HCT116 (cell line): ENCODE results near the gene SLAMF1. TPM values are rescaled to one million over a fixed set of nuclear protein-coding genes. Genes with fewer than 3 reads are reported as not detected.

ENCODE experiments used
- ATAC-seq: fragments of 200-7000 bp; cut with Tn5 transposase; 2 replicates; pipeline ENCODE4 v1.9.1; 2020; ENCODE audit warnings: mild to moderate bottlenecking, moderate library complexity
- BruUV-seq: library from RNA; stranded (reverse); fragments of 400-500 nt; replicated peaks from 2 replicates; lab custom pipeline; 2021; lab: Mats Ljungman, UMichigan
- CTCF ChIA-PET: fragments of 300-600 bp; sonication (Branson Sonifier 250); formaldehyde crosslinking; loops from one replicate; lab custom pipeline; 2021; ENCODE audit warnings: antibody characterized with exemption; lab: Charles Lee
- POLR2A ChIA-PET: fragments of 300-600, 350-600 bp; sonication (Branson Sonifier 250); formaldehyde crosslinking; loops from one replicate; lab custom pipeline; 2021; ENCODE audit warnings: antibody characterized with exemption; lab: Charles Lee
- RAD21 ChIA-PET, 2 experiments: fragments of 300-600 bp; sonication (Branson Sonifier 250); formaldehyde crosslinking; loops; one replicate each; lab custom pipeline; 2023; ENCODE audit warnings: low total read pairs in 2 of 2; ENCODE audit not compliant: uncharacterized antibody in 2 of 2, unreplicated experiment in 2 of 2, low non-redundant PET in 1 of 2; lab: Charles Lee
- DNase-seq: peaks from one replicate; pipeline ENCODE4 v3.0.0-alpha.2; 2010; ENCODE audit warnings: low read depth, low spot score
- H2AFZ ChIP-seq: fragments of 200-600 bp; shearing (Covaris generic), sonication (generic); 2 replicates; pipeline ENCODE4 v1.6.1; 2017; ENCODE audit warnings: low read depth, mixed run types, mixed read lengths, antibody characterized with exemption, low read length; ENCODE audit not compliant: poor library complexity, severe bottlenecking
- H3K27ac ChIP-seq: 2 replicates; pipeline ENCODE4 v1.5.1; 2012; ENCODE audit warnings: low read depth, low read length
- H3K27me3 ChIP-seq: fragments of 200-600 bp; sonication (generic); 2 replicates; pipeline ENCODE4 v1.6.1; 2016; ENCODE audit warnings: mixed run types, low read length, mixed read lengths; ENCODE audit not compliant: insufficient read depth
- H3K36me3 ChIP-seq, 2 experiments: fragments of 200-500 bp in 1 of 2; fragments of 200-600 bp in 1 of 2; sonication (Bioruptor generic) in 1 of 2; sonication (generic) in 1 of 2; 2 replicates each; pipeline versions ENCODE4 v1.5.1 to v1.6.1; 2014 to 2016; ENCODE audit warnings: low read length in 2 of 2, inconsistent platforms in 1 of 2, mixed read lengths in 1 of 2, mixed run types in 1 of 2; ENCODE audit not compliant: insufficient read depth in 2 of 2, control insufficient read depth in 1 of 2
- H3K4me1 ChIP-seq, 2 experiments: fragments of 200-600 bp in 1 of 2; sonication (generic) in 1 of 2; 2 replicates each; pipeline versions ENCODE4 v1.5.1 to v1.6.1; 2012 to 2017; ENCODE audit warnings: low read length in 2 of 2, inconsistent platforms in 1 of 2, mild to moderate bottlenecking in 1 of 2, mixed read lengths in 1 of 2, mixed run types in 1 of 2, moderate library complexity in 1 of 2; ENCODE audit not compliant: insufficient read depth in 2 of 2, control insufficient read depth in 1 of 2
- H3K4me2 ChIP-seq: fragments of 200-600 bp; sonication (generic); 2 replicates; pipeline ENCODE4 v1.6.1; 2017; ENCODE audit warnings: mixed run types, low read length, mixed read lengths
- H3K4me3 ChIP-seq, 2 experiments: fragments of 200-600 bp in 1 of 2; sonication (generic) in 1 of 2; replicated peaks in 1 of 2; 2 replicates each; pipeline ENCODE4 v1.5.1; 2011 to 2016; ENCODE audit warnings: low read length in 2 of 2, control low read depth in 1 of 2, low read depth in 1 of 2, mild to moderate bottlenecking in 1 of 2, mixed read lengths in 1 of 2, mixed run types in 1 of 2
- H3K79me2 ChIP-seq: fragments of 200-600 bp; sonication (generic); 2 replicates; pipeline ENCODE4 v1.6.1; 2017; ENCODE audit warnings: mild to moderate bottlenecking, mixed run types, low read length, moderate library complexity, mixed read lengths; ENCODE audit not compliant: insufficient read depth
- H3K9ac ChIP-seq: fragments of 200-600 bp; sonication (generic); 2 replicates; pipeline ENCODE4 v1.6.1; 2016; ENCODE audit warnings: low read length, mixed read lengths
- H3K9me2 ChIP-seq: fragments of 200-600 bp; sonication (generic), shearing (Covaris generic); 2 replicates; pipeline ENCODE4 v1.6.1; 2017; ENCODE audit warnings: mixed run types, mild to moderate bottlenecking, moderate library complexity; ENCODE audit not compliant: insufficient read depth
- H3K9me3 ChIP-seq, 2 experiments: fragments of 200-500 bp in 1 of 2; fragments of 200-600 bp in 1 of 2; sonication (Bioruptor generic) in 1 of 2; sonication (generic) in 1 of 2; 2 replicates each; pipeline ENCODE4 v1.6.1; 2014 to 2017; ENCODE audit warnings: low read length in 2 of 2, mixed read lengths in 2 of 2, inconsistent platforms in 1 of 2, low read depth in 1 of 2, mild to moderate bottlenecking in 1 of 2, mixed run types in 1 of 2, moderate library complexity in 1 of 2; ENCODE audit not compliant: control insufficient read depth in 1 of 2, insufficient read depth in 1 of 2
- H4K20me1 ChIP-seq: fragments of 200-600 bp; sonication (generic), shearing (Covaris generic); 2 replicates; pipeline ENCODE4 v1.6.1; 2017; ENCODE audit warnings: mixed run types, mild to moderate bottlenecking, moderate library complexity; ENCODE audit not compliant: insufficient read depth
- CBX3 ChIP-seq: IDR thresholded peaks from 2 replicates; pipeline ENCODE4 v1.6.1; 2012; ENCODE audit warnings: low read depth
- CEBPB ChIP-seq: IDR thresholded peaks from 2 replicates; pipeline ENCODE4 v1.6.1; 2012; ENCODE audit warnings: low read depth
- EGR1 ChIP-seq: IDR thresholded peaks from 2 replicates; pipeline ENCODE4 v1.6.1; 2012; ENCODE audit warnings: low read depth
- ELF1 ChIP-seq: IDR thresholded peaks from 2 replicates; pipeline ENCODE4 v1.6.1; 2012; ENCODE audit warnings: low read depth, borderline replicate concordance
- EZH2 ChIP-seq: fragments of 200-600 bp; sonication (generic); IDR thresholded peaks from 2 replicates; pipeline ENCODE4 v1.6.1; 2017; ENCODE audit warnings: antibody characterized with exemption, mixed run types
- EZH2phosphoT487 ChIP-seq: fragments of 200-600 bp; IDR thresholded peaks from 2 replicates; pipeline ENCODE4 v1.6.1; 2018; ENCODE audit warnings: antibody characterized with exemption, borderline replicate concordance
- FOSL1 ChIP-seq: IDR thresholded peaks from 2 replicates; pipeline ENCODE4 v1.6.1; 2012; ENCODE audit warnings: low read depth
- POLR2A ChIP-seq: IDR thresholded peaks from 2 replicates; pipeline ENCODE4 v1.7.0; 2011; ENCODE audit warnings: borderline replicate concordance; ENCODE audit not compliant: insufficient read depth, insufficient read length; ENCODE audit errors: extremely low read depth
- POLR2AphosphoS5 ChIP-seq: IDR thresholded peaks from 2 replicates; pipeline ENCODE4 v1.6.1; 2011; ENCODE audit warnings: mild to moderate bottlenecking, low read depth, low read length, moderate library complexity
- RAD21 ChIP-seq: IDR thresholded peaks from 2 replicates; pipeline ENCODE4 v1.6.1; 2012; ENCODE audit warnings: low read depth, mild to moderate bottlenecking
- REST ChIP-seq: IDR thresholded peaks from 2 replicates; pipeline ENCODE4 v1.6.1; 2012; ENCODE audit warnings: low read depth
- SIN3A ChIP-seq: IDR thresholded peaks from 2 replicates; pipeline ENCODE4 v1.6.1; 2012; ENCODE audit warnings: low read depth
- SP1 ChIP-seq: IDR thresholded peaks from 2 replicates; pipeline ENCODE4 v1.6.1; 2012; ENCODE audit warnings: low read depth
- SRF ChIP-seq: IDR thresholded peaks from 2 replicates; pipeline ENCODE4 v1.6.1; 2012; ENCODE audit warnings: low read depth
- TCF7L2 ChIP-seq: IDR thresholded peaks from 2 replicates; pipeline ENCODE4 v1.7.0; 2011; ENCODE audit warnings: borderline replicate concordance, inconsistent platforms; ENCODE audit not compliant: insufficient read depth, insufficient read length; ENCODE audit errors: extremely low read depth
- YY1 ChIP-seq: IDR thresholded peaks from 2 replicates; pipeline ENCODE4 v1.6.1; 2011; ENCODE audit warnings: low read length, low read depth, moderate library complexity, mild to moderate bottlenecking; ENCODE audit not compliant: insufficient replicate concordance; ENCODE audit errors: extremely low read depth
- ZFX ChIP-seq: fragments of 450-650 bp; IDR thresholded peaks from 2 replicates; pipeline ENCODE4 v1.6.1; 2017
- ZNF274 ChIP-seq: fragments of 200-500 bp; sonication (Bioruptor generic); IDR thresholded peaks from 2 replicates; pipeline ENCODE4 v1.6.1; 2014; ENCODE audit warnings: mild to moderate bottlenecking, low read depth, low read length, inconsistent platforms
- intact Hi-C: fragments of 100-400 bp; cut with micrococcal nuclease; formaldehyde crosslinking; loops from 2 replicates; pipeline ENCODE4 v1.10.0; 2022
- total RNA-seq: library from RNA; stranded (reverse); gene quantifications from one replicate; pipeline ENCODE4 v1.2.1, GENCODE V29; 2021; ENCODE audit not compliant: unreplicated experiment
- TF ChIP-seq, protein P1 (sequence below): IDR thresholded peaks from 2 replicates; pipeline ENCODE4 v1.6.1; 2012
- TF ChIP-seq, protein P2 (sequence below): IDR thresholded peaks from 2 replicates; pipeline ENCODE4 v1.6.1; 2011; ENCODE audit warnings: mild to moderate bottlenecking, low read length, moderate library complexity; ENCODE audit not compliant: insufficient replicate concordance; ENCODE audit errors: extremely low read depth
- TF ChIP-seq, protein P3 (sequence below): IDR thresholded peaks from 2 replicates; pipeline ENCODE4 v1.6.1; 2012

The SLAMF1 gene
- total RNA-seq, 1 experiment from 2014 or later: 0.30 TPM

- TF ChIP-seq, protein P1, sequence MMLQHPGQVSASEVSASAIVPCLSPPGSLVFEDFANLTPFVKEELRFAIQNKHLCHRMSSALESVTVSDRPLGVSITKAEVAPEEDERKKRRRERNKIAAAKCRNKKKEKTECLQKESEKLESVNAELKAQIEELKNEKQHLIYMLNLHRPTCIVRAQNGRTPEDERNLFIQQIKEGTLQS: no peak
- TF ChIP-seq, protein P2, sequence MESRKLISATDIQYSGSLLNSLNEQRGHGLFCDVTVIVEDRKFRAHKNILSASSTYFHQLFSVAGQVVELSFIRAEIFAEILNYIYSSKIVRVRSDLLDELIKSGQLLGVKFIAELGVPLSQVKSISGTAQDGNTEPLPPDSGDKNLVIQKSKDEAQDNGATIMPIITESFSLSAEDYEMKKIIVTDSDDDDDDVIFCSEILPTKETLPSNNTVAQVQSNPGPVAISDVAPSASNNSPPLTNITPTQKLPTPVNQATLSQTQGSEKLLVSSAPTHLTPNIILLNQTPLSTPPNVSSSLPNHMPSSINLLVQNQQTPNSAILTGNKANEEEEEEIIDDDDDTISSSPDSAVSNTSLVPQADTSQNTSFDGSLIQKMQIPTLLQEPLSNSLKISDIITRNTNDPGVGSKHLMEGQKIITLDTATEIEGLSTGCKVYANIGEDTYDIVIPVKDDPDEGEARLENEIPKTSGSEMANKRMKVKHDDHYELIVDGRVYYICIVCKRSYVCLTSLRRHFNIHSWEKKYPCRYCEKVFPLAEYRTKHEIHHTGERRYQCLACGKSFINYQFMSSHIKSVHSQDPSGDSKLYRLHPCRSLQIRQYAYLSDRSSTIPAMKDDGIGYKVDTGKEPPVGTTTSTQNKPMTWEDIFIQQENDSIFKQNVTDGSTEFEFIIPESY: no peak
- TF ChIP-seq ZFX: no peak
- no peak for TF ChIP-seq SP1
- no peak for TF ChIP-seq TCF7L2
- TF ChIP-seq CEBPB: no peak
- no peak for TF ChIP-seq CBX3
- no peak for TF ChIP-seq FOSL1
- TF ChIP-seq, all 23 proteins: peak for 0
Observed at GRCh38 chr1:160657250-160657781, 10.5 kb upstream of the SLAMF1 start (continued).

DNA sequence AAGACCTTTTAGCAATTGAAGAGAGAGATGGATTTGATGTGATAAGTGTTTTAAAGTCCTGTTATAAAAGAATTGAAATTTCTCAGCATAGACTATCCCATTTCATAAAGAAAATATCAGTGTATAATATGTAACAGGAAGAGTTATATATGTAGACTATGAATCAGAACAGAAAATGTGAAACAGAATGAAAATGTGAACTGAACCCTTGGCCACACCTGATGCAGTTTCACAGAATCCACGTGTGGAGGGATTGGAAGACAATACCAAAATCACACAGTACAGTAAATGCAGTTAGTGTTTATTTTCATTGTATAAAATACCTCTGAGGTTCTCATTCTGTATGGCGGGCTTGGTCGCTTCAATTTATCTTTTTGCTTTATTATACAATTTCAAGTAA lies 9.9 kb upstream of the SLAMF1 start:
- BruUV-seq: no TSS peak
- Histone ChIP-seq H3K4me3 (no peak overlapping the region), H4K20me1 (no peaks in the 10 kb centered on the region), H3K27me3 (no peaks in the 10 kb centered on the region), H3K27ac (no peak overlapping the region), H3K79me2 (no peaks in the 10 kb centered on the region), H3K4me2 (no peak overlapping the region), H3K9ac (no peak overlapping the region), H3K36me3 (no peaks in the 10 kb centered on the region), H3K4me1 (no peaks in the 10 kb centered on the region), H3K9me3 (no peaks in the 10 kb centered on the region), H3K9me2 (no peaks in the 10 kb centered on the region), H2AFZ (no peak overlapping the region)
- POLR2A ChIA-PET: no interaction called here
- RAD21 ChIA-PET: no interaction called here
- intact Hi-C loops: no loop called here
- CTCF ChIA-PET: no interaction called here
- ATAC-seq (no peak), DNase-seq (no peak)
- TF ChIP-seq POLR2AphosphoS5 (no peak), ZNF274 (no peak), SIN3A (no peak), REST (no peak), FOSL1 (no peak), SRF (no peak), CBX3 (no peak), EZH2 (no peak), POLR2A (no peak), YY1 (no peak), ZFX (no peak), EGR1 (no peak), SP1 (no peak), ELF1 (no peak), EZH2phosphoT487 (no peak), RAD21 (no peak)
- TF ChIP-seq, protein P3, sequence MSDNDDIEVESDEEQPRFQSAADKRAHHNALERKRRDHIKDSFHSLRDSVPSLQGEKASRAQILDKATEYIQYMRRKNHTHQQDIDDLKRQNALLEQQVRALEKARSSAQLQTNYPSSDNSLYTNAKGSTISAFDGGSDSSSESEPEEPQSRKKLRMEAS: no peak
